ENCODE data around the gene MAPK8IP1. TPM values are rescaled to one million over a fixed set of nuclear protein-coding genes. Genes with fewer than 3 reads are reported as not detected.
"Not testable (repeated sequence)": the region's sequence is repeated elsewhere in the genome, so short reads cannot be mapped to it uniquely, and the experiment has no call there.

The MAPK8IP1 gene
- total RNA-seq, result 10 to 100 TPM; 21.3 to 49.7 (median 40.6) TPM
- 10 to 100 TPM; 22.5 to 31.6 TPM for polyA plus RNA-seq

GRCh38 chr11:45885274-45885920 lies at the start of gene MAPK8IP1:
Gene MAPK8IP1, plus strand, starts transcription at chr11:45885651. Its CDS starts 170 bp downstream, at chr11:45885821.
- TF ChIP-seq, protein P1, sequence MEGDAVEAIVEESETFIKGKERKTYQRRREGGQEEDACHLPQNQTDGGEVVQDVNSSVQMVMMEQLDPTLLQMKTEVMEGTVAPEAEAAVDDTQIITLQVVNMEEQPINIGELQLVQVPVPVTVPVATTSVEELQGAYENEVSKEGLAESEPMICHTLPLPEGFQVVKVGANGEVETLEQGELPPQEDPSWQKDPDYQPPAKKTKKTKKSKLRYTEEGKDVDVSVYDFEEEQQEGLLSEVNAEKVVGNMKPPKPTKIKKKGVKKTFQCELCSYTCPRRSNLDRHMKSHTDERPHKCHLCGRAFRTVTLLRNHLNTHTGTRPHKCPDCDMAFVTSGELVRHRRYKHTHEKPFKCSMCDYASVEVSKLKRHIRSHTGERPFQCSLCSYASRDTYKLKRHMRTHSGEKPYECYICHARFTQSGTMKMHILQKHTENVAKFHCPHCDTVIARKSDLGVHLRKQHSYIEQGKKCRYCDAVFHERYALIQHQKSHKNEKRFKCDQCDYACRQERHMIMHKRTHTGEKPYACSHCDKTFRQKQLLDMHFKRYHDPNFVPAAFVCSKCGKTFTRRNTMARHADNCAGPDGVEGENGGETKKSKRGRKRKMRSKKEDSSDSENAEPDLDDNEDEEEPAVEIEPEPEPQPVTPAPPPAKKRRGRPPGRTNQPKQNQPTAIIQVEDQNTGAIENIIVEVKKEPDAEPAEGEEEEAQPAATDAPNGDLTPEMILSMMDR (IDR thresholded peaks at IDR 0.05), result no peak
- peak within 1 kb of the TSS; percentile 29 to 63 (median 39) for H3K4me3 ChIP-seq
- FAIRE-seq (no peak), ATAC-seq (peak; percentile 80 to 92 (median 88)), DNase-seq (peak; percentile 54 to 87 (median 78))
- no peak within 1 kb of the TSS for H3K27ac ChIP-seq
- intact Hi-C loops (cut with DNase I), result no loop called here
- 2% methylated on average over 27 to 73 of the region's 73 CpGs for WGBS, 2 donors
- no peaks in the 10 kb centered on the region for H3K27me3 ChIP-seq
- H3K4me1 ChIP-seq, result no peaks in the 10 kb centered on the region
- no peaks in the 10 kb centered on the region for H3K9me3 ChIP-seq
- peaks cover 0 to 13% (median 9%) of the 10 kb centered on the region in 3 donors for H3K36me3 ChIP-seq

- Histone ChIP-seq H3K36me3 (no peaks in the 10 kb centered on the region), H3K27ac (no peak overlapping the region), H3K4me3 (no peak overlapping the region), H3K27me3 (no peaks in the 10 kb centered on the region), H3K4me1 (peaks cover 0 to 11% (median 5%) of the 10 kb centered on the region in 3 donors), H3K9me3 (no peaks in the 10 kb centered on the region)
- TF ChIP-seq, protein P1 (IDR thresholded peaks at IDR 0.05), result no peak
- ATAC-seq (no peak), DNase-seq (no peak), FAIRE-seq (no peak)
- intact Hi-C loops (cut with DNase I), result no loop called here
- 90 to 91% methylated on average over 6 of the region's 6 CpGs for WGBS, 2 donors
Measured at GRCh38 chr11:45839204-45839603, 46.2 kb upstream of the MAPK8IP1 start.

GRCh38 chr11:45840251-45840650 lies 45.2 kb upstream of the MAPK8IP1 start:
- H3K27ac ChIP-seq; ATAC-seq; DNase-seq; intact Hi-C loops (cut with DNase I); H3K36me3 ChIP-seq; H3K4me3 ChIP-seq; H3K9me3 ChIP-seq; H3K27me3 ChIP-seq; FAIRE-seq: not testable (repeated sequence)
- 85 to 88% methylated on average over 13 of the region's 13 CpGs for WGBS, 2 donors
- H3K4me1 ChIP-seq, result peaks cover 0 to 11% (median 5%) of the 10 kb centered on the region in 3 donors

GRCh38 chr11:45843158-45843924 lies 42.1 kb upstream of the MAPK8IP1 start:
- peak overlapping the region; percentile 85 to 97 (median 89) for H3K27ac ChIP-seq
- H3K4me1 ChIP-seq, result peaks cover 4 to 11% (median 6%) of the 10 kb centered on the region in 3 donors
- 2 to 4% methylated on average over 22 of the region's 22 CpGs for WGBS, 2 donors
- DNase-seq (peak; percentile 92 to 96 (median 92)), FAIRE-seq (peak; percentile 37), ATAC-seq (peak; percentile 55 to 74 (median 72))
- no peaks in the 10 kb centered on the region for H3K9me3 ChIP-seq
- TF ChIP-seq, protein P1 (IDR thresholded peaks at IDR 0.05), result peak; percentile 88 to 96 (median 91)
- no peaks in the 10 kb centered on the region for H3K36me3 ChIP-seq
- H3K27me3 ChIP-seq, result no peaks in the 10 kb centered on the region
- peak overlapping the region in 1 of 4 donors; percentile 31 for H3K4me3 ChIP-seq
- intact Hi-C loops (cut with DNase I), result no loop called here

- no peak for FAIRE-seq
- WGBS, 2 donors, result 76 to 79% methylated on average over 3 of the region's 3 CpGs
- TF ChIP-seq, protein P1 (IDR thresholded peaks at IDR 0.05), result no peak
Measured at GRCh38 chr11:45844822-45845578, 40.5 kb upstream of the MAPK8IP1 start.

More at GRCh38 chr11:45844822-45845578, 40.5 kb upstream of the MAPK8IP1 start:
- Histone ChIP-seq H3K27me3 (no peaks in the 10 kb centered on the region), H3K4me1 (peaks cover 14 to 20% (median 19%) of the 10 kb centered on the region in 3 donors), H3K36me3 (no peaks in the 10 kb centered on the region), H3K9me3 (no peaks in the 10 kb centered on the region), H3K27ac (no peak overlapping the region), H3K4me3 (no peak overlapping the region)
- ATAC-seq, result no peak
- intact Hi-C loops (cut with DNase I), result no loop called here
- DNase-seq, result no peak
